Measurements from ENCODE around the gene SLC2A4RG. TPM values are rescaled to one million over a fixed set of nuclear protein-coding genes. Genes with fewer than 3 reads are reported as not detected.

The SLC2A4RG gene
- total RNA-seq, 1 donor from 2014 or later = 38.3 TPM

GRCh38 chr20:63751471-63752271 lies 12.1 kb downstream of the SLC2A4RG start:
- Mint-ChIP-seq H3K9me3 (no peaks in the 10 kb centered on the region), H3K4me1 (ENCODE audit: low read depth) (peaks cover 17% of the 10 kb centered on the region), H3K27me3 (ENCODE audit: insufficient read depth) (peaks cover 4% of the 10 kb centered on the region), H3K4me3 (peak overlapping the region; percentile 49), H3K36me3 (ENCODE audit: low read depth) (no peaks in the 10 kb centered on the region), H3K27ac (peak overlapping the region; percentile 81)
- intact Hi-C loops (cut with micrococcal nuclease) = loop anchor here (1.0 kb wide), 2 partner anchors 11 to 44 kb away; partner anchors contain the start of gene ARFRP1
- no peak for DNase-seq (ENCODE audit: low spot score)

- Mint-ChIP-seq H3K4me3 (no peak overlapping the region), H3K27me3 (ENCODE audit: insufficient read depth) (peaks cover 4% of the 10 kb centered on the region), H3K4me1 (ENCODE audit: low read depth) (peaks cover 20% of the 10 kb centered on the region), H3K9me3 (no peaks in the 10 kb centered on the region), H3K36me3 (ENCODE audit: low read depth) (no peaks in the 10 kb centered on the region), H3K27ac (no peak overlapping the region)
- intact Hi-C loops (cut with micrococcal nuclease) = no loop called here
- no peak for DNase-seq (ENCODE audit: low spot score)
Observed at GRCh38 chr20:63752411-63753101, 13.0 kb downstream of the SLC2A4RG start.

- Mint-ChIP-seq H3K36me3 (ENCODE audit: low read depth) (no peaks in the 10 kb centered on the region), H3K27ac (no peak overlapping the region), H3K27me3 (ENCODE audit: insufficient read depth) (peaks cover 7% of the 10 kb centered on the region), H3K4me1 (ENCODE audit: low read depth) (peaks cover 20% of the 10 kb centered on the region), H3K4me3 (no peak overlapping the region), H3K9me3 (no peaks in the 10 kb centered on the region)
- DNase-seq (ENCODE audit: low spot score) = no peak
- intact Hi-C loops (cut with micrococcal nuclease) = no loop called here
Observed at GRCh38 chr20:63753381-63753780, 13.8 kb downstream of the SLC2A4RG start.

GRCh38 chr20:63754008-63754407 lies 14.4 kb downstream of the SLC2A4RG start:
- intact Hi-C loops (cut with micrococcal nuclease) = no loop called here
- H3K4me3 Mint-ChIP-seq = no peak overlapping the region
- H3K27me3 Mint-ChIP-seq (ENCODE audit: insufficient read depth) = peaks cover 8% of the 10 kb centered on the region
- peaks cover 20% of the 10 kb centered on the region for H3K4me1 Mint-ChIP-seq (ENCODE audit: low read depth)
- no peaks in the 10 kb centered on the region for H3K9me3 Mint-ChIP-seq
- H3K27ac Mint-ChIP-seq = no peak overlapping the region
- DNase-seq (ENCODE audit: low spot score) = no peak
- H3K36me3 Mint-ChIP-seq (ENCODE audit: low read depth) = no peaks in the 10 kb centered on the region

GRCh38 chr20:63755933-63756647 lies 16.5 kb downstream of the SLC2A4RG start:
- intact Hi-C loops (cut with micrococcal nuclease) = no loop called here
- Mint-ChIP-seq H3K36me3 (ENCODE audit: low read depth) (no peaks in the 10 kb centered on the region), H3K27me3 (ENCODE audit: insufficient read depth) (peaks cover 9% of the 10 kb centered on the region), H3K4me1 (ENCODE audit: low read depth) (peaks cover 12% of the 10 kb centered on the region), H3K4me3 (no peak overlapping the region), H3K9me3 (no peaks in the 10 kb centered on the region), H3K27ac (no peak overlapping the region)
- DNase-seq (ENCODE audit: low spot score) = no peak

GRCh38 chr20:63756648-63756991 lies 17.0 kb downstream of the SLC2A4RG start:
- H3K27ac Mint-ChIP-seq = no peak overlapping the region
- no peaks in the 10 kb centered on the region for H3K36me3 Mint-ChIP-seq (ENCODE audit: low read depth)
- intact Hi-C loops (cut with micrococcal nuclease) = no loop called here
- DNase-seq (ENCODE audit: low spot score) = no peak
- H3K4me1 Mint-ChIP-seq (ENCODE audit: low read depth) = peaks cover 10% of the 10 kb centered on the region
- H3K9me3 Mint-ChIP-seq = no peaks in the 10 kb centered on the region
- H3K4me3 Mint-ChIP-seq = no peak overlapping the region
- peaks cover 9% of the 10 kb centered on the region for H3K27me3 Mint-ChIP-seq (ENCODE audit: insufficient read depth)

GRCh38 chr20:63758152-63758551 lies 18.6 kb downstream of the SLC2A4RG start:
- H3K4me3 Mint-ChIP-seq = no peak overlapping the region

GRCh38 chr20:63759377-63759901 lies 19.9 kb downstream of the SLC2A4RG start:
- Mint-ChIP-seq H3K9me3 (no peaks in the 10 kb centered on the region), H3K27me3 (ENCODE audit: insufficient read depth) (peaks cover 19% of the 10 kb centered on the region), H3K4me1 (ENCODE audit: low read depth) (peaks cover 10% of the 10 kb centered on the region), H3K36me3 (ENCODE audit: low read depth) (no peaks in the 10 kb centered on the region), H3K27ac (no peak overlapping the region), H3K4me3 (no peak overlapping the region)
- DNase-seq (ENCODE audit: low spot score) = no peak
- intact Hi-C loops (cut with micrococcal nuclease) = no loop called here

More at GRCh38 chr20:63758152-63758551, 18.6 kb downstream of the SLC2A4RG start:
- Mint-ChIP-seq H3K36me3 (ENCODE audit: low read depth) (no peaks in the 10 kb centered on the region), H3K4me1 (ENCODE audit: low read depth) (peaks cover 10% of the 10 kb centered on the region), H3K27ac (no peak overlapping the region), H3K9me3 (no peaks in the 10 kb centered on the region), H3K27me3 (ENCODE audit: insufficient read depth) (peaks cover 19% of the 10 kb centered on the region)
- no peak for DNase-seq (ENCODE audit: low spot score)
- intact Hi-C loops (cut with micrococcal nuclease) = no loop called here

- no peak overlapping the region for H3K4me3 Mint-ChIP-seq
- H3K4me1 Mint-ChIP-seq (ENCODE audit: low read depth) = no peaks in the 10 kb centered on the region
- intact Hi-C loops (cut with micrococcal nuclease) = no loop called here
- no peak overlapping the region for H3K27ac Mint-ChIP-seq
- H3K9me3 Mint-ChIP-seq = no peaks in the 10 kb centered on the region
- no peaks in the 10 kb centered on the region for H3K36me3 Mint-ChIP-seq (ENCODE audit: low read depth)
- H3K27me3 Mint-ChIP-seq (ENCODE audit: insufficient read depth) = peaks cover 11% of the 10 kb centered on the region
- no peak for DNase-seq (ENCODE audit: low spot score)
Observed at GRCh38 chr20:63765082-63765873, 25.7 kb downstream of the SLC2A4RG start.

- intact Hi-C loops (cut with micrococcal nuclease) = no loop called here
- Mint-ChIP-seq H3K4me3 (no peak overlapping the region), H3K9me3 (no peaks in the 10 kb centered on the region), H3K4me1 (ENCODE audit: low read depth) (no peaks in the 10 kb centered on the region), H3K27ac (no peak overlapping the region), H3K27me3 (ENCODE audit: insufficient read depth) (peaks cover 11% of the 10 kb centered on the region), H3K36me3 (ENCODE audit: low read depth) (no peaks in the 10 kb centered on the region)
- no peak for DNase-seq (ENCODE audit: low spot score)
Observed at GRCh38 chr20:63765902-63766301, 26.3 kb downstream of the SLC2A4RG start.

- H3K27ac Mint-ChIP-seq = no peak overlapping the region
- H3K9me3 Mint-ChIP-seq = no peaks in the 10 kb centered on the region
- no peaks in the 10 kb centered on the region for H3K4me1 Mint-ChIP-seq (ENCODE audit: low read depth)
- intact Hi-C loops (cut with micrococcal nuclease) = no loop called here
- DNase-seq (ENCODE audit: low spot score) = no peak
- peaks cover 9% of the 10 kb centered on the region for H3K27me3 Mint-ChIP-seq (ENCODE audit: insufficient read depth)
- no peak overlapping the region for H3K4me3 Mint-ChIP-seq
- H3K36me3 Mint-ChIP-seq (ENCODE audit: low read depth) = no peaks in the 10 kb centered on the region
Observed at GRCh38 chr20:63766695-63767426, 27.3 kb downstream of the SLC2A4RG start.

GRCh38 chr20:63767456-63767855 lies 27.9 kb downstream of the SLC2A4RG start:
- intact Hi-C loops (cut with micrococcal nuclease) = no loop called here
- Mint-ChIP-seq H3K27ac (no peak overlapping the region), H3K4me3 (no peak overlapping the region), H3K9me3 (no peaks in the 10 kb centered on the region), H3K4me1 (ENCODE audit: low read depth) (no peaks in the 10 kb centered on the region), H3K36me3 (ENCODE audit: low read depth) (no peaks in the 10 kb centered on the region), H3K27me3 (ENCODE audit: insufficient read depth) (peaks cover 4% of the 10 kb centered on the region)
- no peak for DNase-seq (ENCODE audit: low spot score)
